ENCODE results near the gene SCAPER.
"Not testable (repeated sequence)": the region's sequence is repeated elsewhere in the genome, so short reads cannot be mapped to it uniquely, and the experiment has no call there.

Gene SCAPER

DNA sequence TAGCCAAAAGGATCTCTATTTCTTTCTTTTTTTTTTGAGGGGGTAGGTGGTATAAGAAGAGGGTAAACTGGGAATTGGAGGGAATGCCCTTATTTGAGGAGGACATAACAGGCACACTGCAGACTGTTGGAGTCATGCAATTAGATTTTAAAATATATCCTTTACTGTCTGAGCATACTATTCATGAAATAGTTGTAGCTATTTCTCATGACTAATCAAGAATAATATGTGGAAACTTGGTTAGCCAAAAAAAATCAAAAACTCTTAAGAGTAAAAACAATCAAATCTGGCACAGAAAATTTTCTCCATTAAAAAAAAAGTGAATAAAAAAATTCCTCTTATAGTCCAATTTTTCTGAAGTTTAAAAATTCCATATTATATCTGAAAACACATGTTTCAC is 174.9 kb downstream of the SCAPER start:
- TF ChIP-seq, protein P1, sequence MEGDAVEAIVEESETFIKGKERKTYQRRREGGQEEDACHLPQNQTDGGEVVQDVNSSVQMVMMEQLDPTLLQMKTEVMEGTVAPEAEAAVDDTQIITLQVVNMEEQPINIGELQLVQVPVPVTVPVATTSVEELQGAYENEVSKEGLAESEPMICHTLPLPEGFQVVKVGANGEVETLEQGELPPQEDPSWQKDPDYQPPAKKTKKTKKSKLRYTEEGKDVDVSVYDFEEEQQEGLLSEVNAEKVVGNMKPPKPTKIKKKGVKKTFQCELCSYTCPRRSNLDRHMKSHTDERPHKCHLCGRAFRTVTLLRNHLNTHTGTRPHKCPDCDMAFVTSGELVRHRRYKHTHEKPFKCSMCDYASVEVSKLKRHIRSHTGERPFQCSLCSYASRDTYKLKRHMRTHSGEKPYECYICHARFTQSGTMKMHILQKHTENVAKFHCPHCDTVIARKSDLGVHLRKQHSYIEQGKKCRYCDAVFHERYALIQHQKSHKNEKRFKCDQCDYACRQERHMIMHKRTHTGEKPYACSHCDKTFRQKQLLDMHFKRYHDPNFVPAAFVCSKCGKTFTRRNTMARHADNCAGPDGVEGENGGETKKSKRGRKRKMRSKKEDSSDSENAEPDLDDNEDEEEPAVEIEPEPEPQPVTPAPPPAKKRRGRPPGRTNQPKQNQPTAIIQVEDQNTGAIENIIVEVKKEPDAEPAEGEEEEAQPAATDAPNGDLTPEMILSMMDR (IDR thresholded peaks at IDR 0.05), result no peak

DNA sequence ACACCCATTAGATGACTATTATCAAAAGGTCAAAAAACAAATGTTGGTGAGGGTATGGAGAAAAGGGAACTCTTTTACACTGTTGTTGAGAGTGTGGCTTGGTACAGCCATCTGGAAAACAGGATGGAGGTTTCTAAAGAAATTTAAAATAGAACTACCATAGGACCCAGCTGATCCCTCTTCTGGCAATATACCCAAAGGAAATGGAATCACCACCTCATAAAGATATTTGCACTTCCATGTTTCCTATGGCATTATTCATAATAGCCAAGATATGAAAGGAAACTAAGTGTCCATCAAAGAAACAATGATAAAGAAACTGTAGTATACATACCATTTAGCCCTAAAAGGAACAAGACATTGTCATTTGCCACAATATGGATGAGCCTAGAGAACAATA is 186.3 kb downstream of the SCAPER start:
- no peak overlapping the region for H3K4me2 ChIP-seq (ENCODE audit: low read length)
- no peaks in the 10 kb centered on the region for H3K79me2 ChIP-seq
- no peaks in the 10 kb centered on the region for H3K36me3 ChIP-seq (ENCODE audit: control insufficient read depth, insufficient read depth, low read length)
- H3K9me3 ChIP-seq (ENCODE audit: control insufficient read depth, low read length), result no peaks in the 10 kb centered on the region
- no peak overlapping the region for H3K9ac ChIP-seq
- H3K27me3 ChIP-seq (ENCODE audit: control insufficient read depth, insufficient read depth, low read length), result no peaks in the 10 kb centered on the region
- no peak overlapping the region for H3K4me3 ChIP-seq (ENCODE audit: low read depth, low read length)
- H3K4me1 ChIP-seq, result no peaks in the 10 kb centered on the region
- no peak overlapping the region for H2AFZ ChIP-seq
- H3K27ac ChIP-seq, result no peak overlapping the region
- TF ChIP-seq, protein P1 (IDR thresholded peaks at IDR 0.05), result no peak

More for the DNA sequence above, 174.9 kb downstream of the SCAPER start:
- Histone ChIP-seq H3K36me3 (ENCODE audit: control insufficient read depth, insufficient read depth, low read length) (no peaks in the 10 kb centered on the region), H3K27ac (no peak overlapping the region), H2AFZ (no peak overlapping the region), H3K79me2 (no peaks in the 10 kb centered on the region), H3K27me3 (ENCODE audit: control insufficient read depth, insufficient read depth, low read length) (no peaks in the 10 kb centered on the region), H3K9me3 (ENCODE audit: control insufficient read depth, low read length) (no peaks in the 10 kb centered on the region), H3K9ac (no peak overlapping the region), H3K4me2 (ENCODE audit: low read length) (no peak overlapping the region), H3K4me1 (no peaks in the 10 kb centered on the region), H3K4me3 (ENCODE audit: low read depth, low read length) (no peak overlapping the region)

DNA sequence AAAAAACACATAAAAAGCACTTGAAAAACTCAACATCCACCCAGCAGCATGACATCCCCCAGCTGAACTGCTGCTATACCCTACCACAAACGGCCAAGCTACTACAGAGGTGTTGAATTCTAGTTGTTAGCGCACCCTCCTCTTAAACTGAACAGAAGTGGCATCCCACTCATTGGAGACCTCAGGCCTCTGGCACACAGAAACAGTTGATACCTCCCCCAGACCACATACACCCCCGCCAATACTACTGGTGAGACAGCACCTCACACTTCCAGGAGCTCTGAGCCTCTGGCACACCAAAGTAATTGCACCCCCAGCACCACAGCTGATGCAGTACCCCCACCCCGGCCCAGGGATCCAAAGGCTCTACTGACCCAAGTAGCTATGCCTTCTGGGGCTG is 190.2 kb downstream of the SCAPER start:
- H3K36me3 ChIP-seq (ENCODE audit: control insufficient read depth, insufficient read depth, low read length), result no peaks in the 10 kb centered on the region
- no peak overlapping the region for H3K9ac ChIP-seq
- H3K27ac ChIP-seq, result no peak overlapping the region
- H3K9me3 ChIP-seq (ENCODE audit: control insufficient read depth, low read length), result no peaks in the 10 kb centered on the region
- H3K4me1 ChIP-seq, result no peaks in the 10 kb centered on the region
- H3K79me2 ChIP-seq, result no peaks in the 10 kb centered on the region
- no peak overlapping the region for H2AFZ ChIP-seq
- no peak overlapping the region for H3K4me2 ChIP-seq (ENCODE audit: low read length)
- TF ChIP-seq, protein P1 (IDR thresholded peaks at IDR 0.05), result no peak
- H3K27me3 ChIP-seq (ENCODE audit: control insufficient read depth, insufficient read depth, low read length), result no peaks in the 10 kb centered on the region
- H3K4me3 ChIP-seq (ENCODE audit: low read depth, low read length), result no peak overlapping the region

DNA sequence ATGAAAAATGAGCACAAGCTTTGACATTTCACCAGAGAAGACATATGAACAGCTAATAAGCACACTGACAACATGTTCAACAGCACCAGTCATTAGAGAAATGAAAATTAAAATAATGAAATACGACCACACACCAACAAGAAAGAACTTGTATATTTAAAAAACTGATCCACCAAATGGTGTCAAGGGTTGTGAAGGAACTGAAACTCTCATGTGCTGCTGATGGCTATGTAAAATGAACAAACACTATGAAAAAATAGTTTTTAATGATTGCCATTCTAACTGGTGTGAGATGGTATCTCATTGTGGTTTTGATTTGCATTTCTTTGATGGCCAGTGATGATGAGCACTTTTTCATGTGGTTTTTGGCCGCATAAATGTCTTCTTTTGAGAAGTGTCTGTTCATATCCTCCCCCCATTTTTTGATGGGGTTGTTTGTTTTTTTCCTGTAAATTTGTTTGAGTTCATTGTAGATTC is 193.8 kb downstream of the SCAPER start:
- Histone ChIP-seq H3K9me3 (ENCODE audit: control insufficient read depth, low read length) (no peaks in the 10 kb centered on the region), H3K79me2 (no peaks in the 10 kb centered on the region), H3K4me3 (ENCODE audit: low read depth, low read length) (no peak overlapping the region), H2AFZ (no peak overlapping the region), H3K9ac (no peak overlapping the region), H3K27me3 (ENCODE audit: control insufficient read depth, insufficient read depth, low read length) (no peaks in the 10 kb centered on the region), H3K4me2 (ENCODE audit: low read length) (no peak overlapping the region), H3K4me1 (no peaks in the 10 kb centered on the region), H3K36me3 (ENCODE audit: control insufficient read depth, insufficient read depth, low read length) (no peaks in the 10 kb centered on the region), H3K27ac (no peak overlapping the region)
- TF ChIP-seq, protein P1 (IDR thresholded peaks at IDR 0.05), result no peak

DNA sequence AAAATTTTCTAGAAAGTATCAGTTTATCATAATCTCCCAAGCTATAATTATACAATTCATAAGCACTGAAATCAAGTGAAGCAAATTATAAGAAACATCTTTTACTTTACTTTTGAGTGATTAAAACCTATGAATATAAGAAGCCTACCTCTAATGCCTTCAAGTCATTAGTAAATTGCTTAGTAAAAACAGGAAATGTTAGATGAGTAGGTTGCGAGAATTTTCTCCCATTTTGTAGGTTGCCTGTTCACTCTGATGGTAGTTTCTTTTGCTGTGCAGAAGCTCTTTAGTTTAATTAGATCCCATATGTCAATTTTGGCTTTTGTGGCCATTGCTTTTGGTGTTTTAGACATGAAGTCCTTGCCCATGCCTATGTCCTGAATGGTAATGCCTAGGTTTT is 201.1 kb downstream of the SCAPER start:
- H3K4me1 ChIP-seq, H3K9ac ChIP-seq: not testable (repeated sequence)

More for the DNA sequence above, 201.1 kb downstream of the SCAPER start:
- H3K9me3 ChIP-seq (ENCODE audit: control insufficient read depth, low read length); H3K27ac ChIP-seq; H3K36me3 ChIP-seq (ENCODE audit: control insufficient read depth, insufficient read depth, low read length); H3K4me3 ChIP-seq (ENCODE audit: low read depth, low read length); H2AFZ ChIP-seq; H3K4me2 ChIP-seq (ENCODE audit: low read length); H3K79me2 ChIP-seq; H3K27me3 ChIP-seq (ENCODE audit: control insufficient read depth, insufficient read depth, low read length): not testable (repeated sequence)
